ENCODE measurements around the gene ISLR2.
"Not testable (repeated sequence)": the region's sequence is repeated elsewhere in the genome, so short reads cannot be mapped to it uniquely, and the experiment has no call there.

ISLR2 gene

GRCh38 chr15:74157868-74158827 is 27.8 kb downstream of the ISLR2 start:
- no peak for DNase-seq

DNA sequence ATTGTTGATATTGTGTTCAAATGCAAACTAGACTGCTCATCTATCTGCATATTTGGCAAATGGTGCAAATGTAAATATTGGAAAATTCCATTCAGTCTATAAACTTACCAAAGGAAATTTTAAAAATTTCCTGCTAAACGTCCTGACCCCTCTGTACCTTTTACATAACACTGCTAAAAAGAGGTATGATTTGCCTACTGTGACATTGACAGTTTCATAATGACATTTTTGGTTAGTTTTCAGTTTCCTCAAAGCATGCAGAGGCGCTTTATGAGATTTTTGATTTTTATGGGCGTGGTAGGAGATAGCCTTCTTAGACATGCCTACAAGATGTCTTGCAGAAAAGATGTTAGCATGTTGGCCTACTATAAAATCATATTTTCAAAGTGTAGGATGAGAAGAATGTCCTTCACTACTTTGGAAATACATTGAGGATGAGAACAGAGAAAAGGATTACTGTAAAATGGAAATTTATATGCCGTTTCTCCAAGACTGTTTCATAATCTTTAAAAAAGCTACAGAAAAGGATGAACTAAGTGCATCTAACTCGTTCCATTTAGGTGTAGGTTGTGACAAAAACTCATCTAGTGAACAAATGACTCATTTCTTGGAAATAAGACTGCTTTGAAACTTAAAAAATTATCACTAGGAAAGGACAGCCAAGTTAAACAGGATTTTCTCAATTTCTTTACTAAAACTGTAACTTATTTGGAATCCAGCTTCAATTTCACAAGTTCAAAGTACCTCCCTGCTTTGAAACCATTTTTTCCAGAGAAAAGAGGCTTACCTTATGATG is 28.7 kb downstream of the ISLR2 start:
- DNase-seq, result no peak

- DNase-seq, result no peak
Measured at GRCh38 chr15:74159773-74160172, 29.4 kb downstream of the ISLR2 start.

- DNase-seq, result not testable (repeated sequence)
Measured at GRCh38 chr15:74160390-74160789, 30.0 kb downstream of the ISLR2 start.

GRCh38 chr15:74162195-74162536 is 31.8 kb downstream of the ISLR2 start:
- DNase-seq, result not testable (repeated sequence)

DNA sequence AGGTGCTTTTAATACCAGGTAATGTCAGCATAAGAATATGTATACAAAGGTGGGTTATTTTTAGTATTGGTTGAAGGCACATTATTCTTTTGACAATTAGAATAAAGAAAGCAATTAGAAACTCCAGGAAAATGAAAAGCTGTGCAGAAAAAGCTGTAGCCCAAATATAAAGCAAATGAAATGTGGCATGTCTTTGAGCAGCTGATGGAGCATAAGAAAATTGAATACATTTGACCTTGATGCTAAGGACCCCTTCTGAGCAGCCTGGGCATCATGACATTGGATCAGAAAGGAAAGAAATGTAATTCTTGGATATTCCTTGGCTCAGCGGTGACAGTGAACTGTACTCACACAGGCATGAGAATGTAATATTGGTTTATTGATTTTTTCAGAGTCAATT is 35.1 kb downstream of the ISLR2 start:
- no peak for DNase-seq

GRCh38 chr15:74167891-74168331 is 37.5 kb downstream of the ISLR2 start:
- no peak for DNase-seq

GRCh38 chr15:74168711-74169126 is 38.3 kb downstream of the ISLR2 start:
- no peak for DNase-seq

- no peak for DNase-seq
Measured at GRCh38 chr15:74170071-74170844, 39.9 kb downstream of the ISLR2 start.

DNA sequence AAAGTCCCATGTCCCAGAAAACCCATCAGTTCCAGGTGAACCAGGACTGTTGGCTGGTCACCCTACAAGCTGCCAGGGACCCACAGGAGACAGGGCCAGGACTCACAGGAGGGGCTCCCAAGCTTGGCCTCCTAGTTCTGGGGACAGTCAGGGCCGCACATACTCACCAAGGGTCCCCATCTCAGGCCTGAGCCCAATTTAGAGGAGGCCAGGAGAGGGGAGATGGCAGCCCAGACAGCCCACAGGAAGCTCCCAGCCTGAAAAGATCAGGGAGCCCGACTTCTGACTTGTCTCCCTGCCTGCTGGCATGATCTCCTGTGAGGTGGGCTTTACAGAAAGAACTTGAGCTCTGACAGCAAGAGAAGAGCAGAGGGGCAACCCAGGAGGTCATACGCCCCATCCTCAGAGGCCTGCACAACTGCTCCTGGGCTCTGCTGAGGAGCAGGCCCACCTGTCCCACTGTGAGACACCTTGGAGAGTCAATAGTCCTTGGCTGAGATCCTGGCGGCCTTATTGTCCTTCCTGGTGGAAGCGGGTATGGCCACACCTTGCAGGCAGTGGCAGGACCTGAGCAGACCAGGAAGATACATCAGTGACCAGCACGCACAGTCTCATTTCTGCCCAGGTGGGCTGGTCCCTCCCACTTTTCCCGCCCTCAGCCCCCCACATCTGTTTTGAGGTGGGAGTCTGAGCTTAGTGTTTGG is 40.6 kb downstream of the ISLR2 start:
- DNase-seq, result no peak

DNA sequence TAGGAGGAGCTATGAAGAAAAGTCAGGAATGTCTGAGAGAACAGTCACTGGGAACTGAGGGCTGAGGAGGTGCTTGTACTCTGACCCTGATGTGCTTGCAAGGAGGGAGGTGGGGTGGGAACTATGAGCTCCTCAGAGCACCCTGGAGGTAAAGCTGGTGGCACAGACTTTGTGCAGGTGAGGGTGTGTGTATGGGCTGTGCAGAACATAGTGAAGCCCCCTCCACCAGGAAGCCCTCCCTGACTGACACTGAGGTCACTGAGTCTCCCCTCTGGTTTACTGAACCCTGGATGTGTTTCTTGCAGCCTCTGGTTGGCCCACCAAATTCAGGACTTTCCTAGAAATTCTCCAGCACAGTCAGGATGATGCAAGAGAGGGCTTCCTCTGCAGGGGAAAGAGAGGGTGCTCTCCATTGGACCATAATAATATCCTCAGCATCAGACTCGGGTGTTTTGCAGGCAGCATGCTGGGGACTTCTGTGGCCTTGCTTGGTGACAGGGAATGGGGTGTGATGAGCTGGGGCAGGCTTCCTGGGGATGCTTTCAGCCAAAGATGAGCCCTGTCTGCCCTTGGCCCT is 41.7 kb downstream of the ISLR2 start:
- no peak for DNase-seq

DNA sequence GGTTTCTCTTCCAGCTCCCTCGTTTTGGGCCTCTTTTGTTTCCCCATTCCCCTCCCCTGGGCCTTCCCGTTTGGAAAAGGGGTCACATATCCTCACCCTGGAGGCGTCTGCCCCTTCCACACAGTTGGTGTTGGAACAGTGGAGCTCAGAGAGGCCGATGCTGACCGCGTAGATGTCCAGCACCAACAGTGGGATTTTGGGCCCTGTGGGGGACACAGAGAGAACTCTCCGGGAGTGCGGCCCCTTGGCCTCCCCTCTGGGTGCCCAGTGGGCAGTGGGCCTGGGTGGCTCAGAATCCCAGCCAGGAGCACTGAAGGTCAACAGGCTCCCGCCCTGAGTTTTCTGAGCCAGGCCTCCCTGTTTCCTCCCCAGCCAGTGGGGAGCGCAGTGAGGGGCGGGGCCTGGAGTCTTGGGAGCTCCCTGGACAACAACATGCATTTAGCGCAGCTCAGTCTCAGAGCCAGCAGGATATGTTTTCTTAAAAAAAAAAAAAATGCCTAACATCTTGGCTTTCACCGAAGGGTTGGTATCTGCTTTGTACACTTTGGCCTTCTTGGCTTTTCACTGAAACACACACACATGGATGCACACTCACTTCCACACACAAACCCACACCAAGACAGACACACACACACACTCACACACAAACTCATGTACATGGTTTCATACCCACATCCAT is 42.5 kb downstream of the ISLR2 start:
- no peak for DNase-seq

GRCh38 chr15:74173380-74174218 is 43.2 kb downstream of the ISLR2 start, which contains the start of gene ISLR:
Gene ISLR (plus strand): TSS chr15:74173710. CDS start chr15:74174859, 1,149 bp downstream.
- no peak for DNase-seq

GRCh38 chr15:74174219-74174957 is 44.0 kb downstream of the ISLR2 start:
- DNase-seq, result no peak

DNA sequence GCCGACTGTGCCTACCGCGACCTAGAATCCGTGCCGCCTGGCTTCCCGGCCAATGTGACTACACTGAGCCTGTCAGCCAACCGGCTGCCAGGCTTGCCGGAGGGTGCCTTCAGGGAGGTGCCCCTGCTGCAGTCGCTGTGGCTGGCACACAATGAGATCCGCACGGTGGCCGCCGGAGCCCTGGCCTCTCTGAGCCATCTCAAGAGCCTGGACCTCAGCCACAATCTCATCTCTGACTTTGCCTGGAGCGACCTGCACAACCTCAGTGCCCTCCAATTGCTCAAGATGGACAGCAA is 44.5 kb downstream of the ISLR2 start:
- DNase-seq, result no peak

DNA sequence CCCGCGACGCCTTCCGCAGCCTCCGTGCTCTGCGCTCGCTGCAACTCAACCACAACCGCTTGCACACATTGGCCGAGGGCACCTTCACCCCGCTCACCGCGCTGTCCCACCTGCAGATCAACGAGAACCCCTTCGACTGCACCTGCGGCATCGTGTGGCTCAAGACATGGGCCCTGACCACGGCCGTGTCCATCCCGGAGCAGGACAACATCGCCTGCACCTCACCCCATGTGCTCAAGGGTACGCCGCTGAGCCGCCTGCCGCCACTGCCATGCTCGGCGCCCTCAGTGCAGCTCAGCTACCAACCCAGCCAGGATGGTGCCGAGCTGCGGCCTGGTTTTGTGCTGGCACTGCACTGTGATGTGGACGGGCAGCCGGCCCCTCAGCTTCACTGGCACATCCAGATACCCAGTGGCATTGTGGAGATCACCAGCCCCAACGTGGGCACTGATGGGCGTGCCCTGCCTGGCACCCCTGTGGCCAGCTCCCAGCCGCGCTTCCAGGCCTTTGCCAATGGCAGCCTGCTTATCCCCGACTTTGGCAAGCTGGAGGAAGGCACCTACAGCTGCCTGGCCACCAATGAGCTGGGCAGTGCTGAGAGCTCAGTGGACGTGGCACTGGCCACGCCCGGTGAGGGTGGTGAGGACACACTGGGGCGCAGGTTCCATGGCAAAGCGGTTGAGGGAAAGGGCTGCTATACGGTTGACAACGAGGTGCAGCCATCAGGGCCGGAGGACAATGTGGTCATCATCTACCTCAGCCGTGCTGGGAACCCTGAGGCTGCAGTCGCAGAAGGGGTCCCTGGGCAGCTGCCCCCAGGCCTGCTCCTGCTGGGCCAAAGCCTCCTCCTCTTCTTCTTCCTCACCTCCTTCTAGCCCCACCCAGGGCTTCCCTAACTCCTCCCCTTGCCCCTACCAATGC is 45.1 kb downstream of the ISLR2 start:
- DNase-seq, result no peak

DNA sequence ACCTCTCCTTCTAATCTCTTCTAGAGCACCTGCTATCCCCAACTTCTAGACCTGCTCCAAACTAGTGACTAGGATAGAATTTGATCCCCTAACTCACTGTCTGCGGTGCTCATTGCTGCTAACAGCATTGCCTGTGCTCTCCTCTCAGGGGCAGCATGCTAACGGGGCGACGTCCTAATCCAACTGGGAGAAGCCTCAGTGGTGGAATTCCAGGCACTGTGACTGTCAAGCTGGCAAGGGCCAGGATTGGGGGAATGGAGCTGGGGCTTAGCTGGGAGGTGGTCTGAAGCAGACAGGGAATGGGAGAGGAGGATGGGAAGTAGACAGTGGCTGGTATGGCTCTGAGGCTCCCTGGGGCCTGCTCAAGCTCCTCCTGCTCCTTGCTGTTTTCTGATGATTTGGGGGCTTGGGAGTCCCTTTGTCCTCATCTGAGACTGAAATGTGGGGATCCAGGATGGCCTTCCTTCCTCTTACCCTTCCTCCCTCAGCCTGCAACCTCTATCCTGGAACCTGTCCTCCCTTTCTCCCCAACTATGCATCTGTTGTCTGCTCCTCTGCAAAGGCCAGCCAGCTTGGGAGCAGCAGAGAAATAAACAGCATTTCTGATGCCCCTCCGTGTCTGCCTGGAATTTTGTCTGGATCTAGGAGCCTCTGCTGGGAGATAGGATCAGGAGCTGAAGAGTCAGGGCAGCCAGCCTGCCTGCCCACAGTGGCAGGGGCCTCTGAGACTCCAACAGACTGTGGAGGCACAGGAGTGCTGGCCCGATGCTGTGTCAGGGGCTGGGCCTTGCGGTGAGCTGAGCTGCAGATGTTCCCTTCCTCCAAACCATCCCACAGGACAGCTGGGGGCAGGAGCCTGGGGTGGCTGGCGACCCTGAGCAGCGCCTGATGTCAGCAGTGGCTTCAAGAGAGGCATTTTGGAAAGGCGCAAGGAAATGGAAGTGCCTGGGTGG is 46.2 kb downstream of the ISLR2 start:
- DNase-seq, result no peak
